OCI-M1 (cell line): ENCODE data around the gene BICRA.

Source experiments
- DNase-seq: peaks from one replicate; lab custom pipeline; 2025; lab: John Stamatoyannopoulos, UW

The BICRA gene

DNA sequence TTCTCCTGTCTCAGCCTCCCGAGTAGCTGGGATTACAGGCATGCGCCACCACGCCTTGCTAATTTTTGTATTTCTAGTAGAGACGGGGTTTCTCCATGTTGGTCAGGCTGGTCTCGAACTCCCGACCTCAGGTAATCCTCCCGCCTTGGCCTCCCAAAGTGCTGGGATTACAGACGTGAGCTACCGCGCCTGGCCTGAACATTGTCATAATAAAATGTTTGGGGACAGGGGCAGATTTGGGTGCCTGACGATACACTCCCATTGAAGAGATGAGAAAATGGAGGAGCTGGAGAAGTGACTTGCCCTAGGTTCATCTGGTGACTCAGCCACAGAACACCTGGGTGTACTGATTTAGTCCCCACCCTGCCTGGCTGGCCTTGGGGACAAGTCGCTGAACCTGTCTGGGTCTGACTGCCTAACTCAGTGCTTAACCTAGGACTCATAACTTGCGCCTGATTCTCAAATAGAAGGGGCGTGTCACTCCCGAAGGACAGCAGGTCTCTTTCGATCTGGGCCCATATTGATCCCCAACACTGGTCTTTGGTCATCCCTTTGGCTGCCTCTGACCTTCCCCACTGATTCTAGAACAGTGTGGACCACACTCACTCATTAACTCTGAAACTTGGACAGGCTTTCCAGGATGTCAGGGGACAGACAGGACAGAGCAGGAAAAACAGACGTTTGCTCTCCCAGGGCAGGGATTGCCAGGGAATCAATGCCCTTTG is 7.6 kb upstream of the BICRA start:
- DNase-seq = no peak

DNA sequence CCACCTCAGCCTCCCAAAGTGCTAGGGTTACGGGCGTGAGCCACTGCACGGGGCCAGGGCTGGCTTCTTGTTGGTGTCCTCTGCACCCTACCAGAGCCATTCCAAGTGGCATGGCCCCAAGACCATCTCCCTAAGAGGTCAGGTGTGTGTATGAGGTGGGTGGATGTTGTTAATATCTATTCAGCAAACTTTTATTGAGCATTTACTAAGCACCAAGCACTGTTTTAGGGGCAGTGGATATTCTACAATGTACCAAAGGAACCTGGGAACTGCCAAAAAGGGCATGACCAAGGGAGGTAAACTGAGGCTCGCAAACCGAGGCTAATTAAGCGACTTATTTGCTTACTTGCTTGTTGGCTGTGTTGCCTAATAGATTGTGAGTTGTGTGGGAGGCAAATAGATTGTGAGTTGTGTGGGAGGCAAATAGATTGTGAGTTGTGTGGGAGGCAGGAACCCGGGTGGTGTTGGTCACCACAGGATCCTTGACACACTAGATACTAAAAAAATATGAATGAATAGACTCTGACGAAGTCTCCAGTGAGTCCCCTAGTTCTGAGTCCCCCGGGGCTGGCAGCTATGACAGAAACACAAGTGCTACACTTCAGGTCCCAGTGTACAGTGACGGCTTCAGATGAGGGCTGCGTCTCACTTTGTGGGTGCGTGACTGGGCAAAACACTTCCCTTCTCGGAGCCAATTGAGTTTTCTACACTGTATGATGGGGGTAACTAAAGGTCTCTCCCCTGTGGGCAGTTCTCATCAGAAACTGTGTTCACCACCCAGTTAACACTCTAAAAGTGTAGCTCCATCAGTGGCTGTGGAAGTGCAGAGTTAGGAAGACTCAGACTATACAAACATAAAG is 5.0 kb upstream of the BICRA start:
- peak; percentile 20 for DNase-seq

DNA sequence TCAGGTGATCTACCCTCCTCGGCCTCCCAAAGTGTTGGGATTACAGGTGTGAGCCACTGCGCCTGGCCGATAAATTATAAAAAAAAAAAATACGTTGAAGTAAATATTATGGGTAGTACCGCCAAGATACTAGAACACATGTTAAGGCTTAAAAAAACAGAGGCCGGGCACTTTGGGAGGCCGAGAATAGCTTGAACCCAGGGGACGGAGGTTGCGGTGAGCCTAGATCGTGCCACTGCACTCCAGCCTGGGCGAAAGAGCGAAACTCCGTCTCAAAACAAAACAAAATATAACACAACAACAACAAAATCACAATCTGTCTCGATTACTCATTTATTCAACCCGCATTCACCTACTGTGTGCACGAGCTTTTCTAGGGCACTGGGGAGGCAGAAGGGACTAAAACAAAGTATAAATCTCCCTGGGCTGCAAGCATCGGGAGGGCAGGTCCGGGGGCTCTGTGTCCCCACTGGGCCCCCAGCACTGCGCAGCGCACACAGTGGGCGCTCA is 1.3 kb upstream of the BICRA start:
- DNase-seq = no peak

DNA sequence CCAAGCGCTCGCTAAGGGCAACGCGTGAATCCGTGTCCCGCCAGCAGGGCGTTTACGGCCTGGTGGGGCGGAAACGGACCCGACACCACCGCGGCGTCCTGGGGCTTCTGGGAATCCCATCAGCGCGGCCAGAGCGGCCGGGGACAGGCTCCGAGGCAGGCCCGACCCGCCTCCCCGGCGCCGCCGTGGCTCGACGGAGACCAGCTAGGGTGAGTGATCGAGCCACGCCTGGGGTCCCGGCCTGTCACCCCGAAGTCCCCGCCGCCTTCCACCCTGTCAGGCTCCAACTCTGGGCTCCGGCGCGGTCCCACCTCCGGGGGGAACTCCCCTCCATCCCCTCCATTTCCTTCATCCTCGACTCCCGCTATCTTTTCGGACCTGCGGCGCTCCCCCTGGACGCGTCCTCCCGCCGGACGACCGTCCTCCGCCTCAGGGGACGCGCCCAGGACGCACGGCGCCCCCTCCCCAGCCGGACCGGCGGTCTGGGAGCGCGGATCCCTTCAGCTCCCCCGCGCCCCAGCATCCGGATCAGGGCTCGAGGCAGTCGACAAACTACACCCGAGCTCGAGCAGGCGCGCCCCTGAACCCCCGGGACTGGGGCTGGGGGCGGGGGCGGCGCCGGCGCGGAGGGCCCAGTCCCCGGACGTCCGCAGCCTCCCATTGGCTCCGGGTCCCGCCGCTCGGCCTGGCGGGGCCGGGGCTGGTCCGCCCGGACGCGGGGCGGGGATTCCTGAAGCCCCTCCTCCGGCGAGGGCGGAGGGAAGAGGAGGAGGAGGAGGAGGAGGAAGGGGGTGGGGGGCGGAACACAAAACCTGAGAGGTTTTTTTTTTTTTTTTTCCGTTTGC is 638 bp upstream of the BICRA start:
- DNase-seq = peak; percentile 97

DNA sequence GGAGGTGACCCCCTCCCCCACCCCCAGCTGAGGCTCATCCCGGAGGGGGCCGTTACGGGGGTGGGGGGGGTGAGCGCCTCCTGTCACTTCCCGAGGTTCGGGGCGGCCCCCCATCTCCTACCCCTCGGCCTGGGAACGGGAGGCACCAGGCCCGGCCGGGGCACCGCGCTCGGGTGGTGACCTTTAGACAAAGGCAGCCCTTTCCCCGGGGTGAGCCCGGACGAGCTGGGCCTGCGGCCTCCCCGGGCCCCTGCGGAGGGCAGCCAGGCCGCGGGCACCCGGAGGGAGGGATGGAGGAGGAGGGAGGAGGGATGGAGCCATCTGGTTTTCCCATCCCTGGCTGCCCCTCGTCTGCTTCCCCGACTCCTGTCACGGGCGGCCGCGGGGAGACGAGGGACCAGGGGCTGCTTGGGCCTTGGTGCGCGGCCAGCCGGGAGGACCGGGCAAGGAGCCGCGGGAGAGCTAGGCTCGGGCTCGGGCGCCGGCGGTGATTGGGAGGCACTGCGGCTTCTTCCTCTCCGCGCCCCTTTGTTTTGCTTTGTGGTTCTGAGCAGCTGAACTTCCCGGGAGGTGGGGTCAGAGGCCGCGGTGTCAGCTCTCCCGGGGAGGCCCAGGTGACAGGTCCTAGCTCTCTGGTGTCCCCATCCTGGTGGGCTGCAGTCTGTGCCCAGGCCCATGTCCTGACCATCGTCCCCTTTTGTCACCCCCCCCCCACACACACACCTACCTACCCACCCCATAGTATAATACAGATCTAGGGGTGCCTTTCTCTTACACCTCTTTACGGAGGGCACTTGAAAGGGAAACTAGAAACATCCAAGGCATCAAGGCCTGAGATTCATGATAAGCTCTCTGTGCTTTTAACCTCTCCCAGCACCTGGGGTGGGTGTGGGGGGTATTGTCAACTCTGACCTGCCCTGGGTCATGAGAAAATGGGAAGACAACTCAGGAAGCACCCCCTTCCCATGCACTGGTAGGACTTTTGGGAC is 1.3 kb downstream of the BICRA start:
- DNase-seq = peak; percentile 64

DNA sequence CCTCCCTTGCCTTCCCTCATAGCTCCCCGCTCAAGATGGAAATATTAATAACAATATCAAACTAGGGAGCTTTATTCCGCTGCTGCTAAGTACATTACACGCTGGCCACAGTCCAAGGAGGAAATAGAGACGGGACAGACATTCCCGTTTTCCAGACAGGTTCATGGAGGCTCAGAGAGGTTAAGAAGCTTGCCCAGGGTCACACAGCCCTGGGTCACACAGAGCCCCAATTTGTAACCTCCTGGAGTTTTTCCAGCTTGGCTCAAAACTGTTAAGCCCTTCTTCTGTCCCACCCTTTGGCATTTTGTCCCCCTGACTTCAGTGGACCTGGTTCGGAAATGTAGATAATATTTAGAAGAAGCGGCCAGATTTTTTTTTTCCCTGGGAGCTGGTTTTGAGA is 2.0 kb downstream of the BICRA start:
- no peak for DNase-seq

DNA sequence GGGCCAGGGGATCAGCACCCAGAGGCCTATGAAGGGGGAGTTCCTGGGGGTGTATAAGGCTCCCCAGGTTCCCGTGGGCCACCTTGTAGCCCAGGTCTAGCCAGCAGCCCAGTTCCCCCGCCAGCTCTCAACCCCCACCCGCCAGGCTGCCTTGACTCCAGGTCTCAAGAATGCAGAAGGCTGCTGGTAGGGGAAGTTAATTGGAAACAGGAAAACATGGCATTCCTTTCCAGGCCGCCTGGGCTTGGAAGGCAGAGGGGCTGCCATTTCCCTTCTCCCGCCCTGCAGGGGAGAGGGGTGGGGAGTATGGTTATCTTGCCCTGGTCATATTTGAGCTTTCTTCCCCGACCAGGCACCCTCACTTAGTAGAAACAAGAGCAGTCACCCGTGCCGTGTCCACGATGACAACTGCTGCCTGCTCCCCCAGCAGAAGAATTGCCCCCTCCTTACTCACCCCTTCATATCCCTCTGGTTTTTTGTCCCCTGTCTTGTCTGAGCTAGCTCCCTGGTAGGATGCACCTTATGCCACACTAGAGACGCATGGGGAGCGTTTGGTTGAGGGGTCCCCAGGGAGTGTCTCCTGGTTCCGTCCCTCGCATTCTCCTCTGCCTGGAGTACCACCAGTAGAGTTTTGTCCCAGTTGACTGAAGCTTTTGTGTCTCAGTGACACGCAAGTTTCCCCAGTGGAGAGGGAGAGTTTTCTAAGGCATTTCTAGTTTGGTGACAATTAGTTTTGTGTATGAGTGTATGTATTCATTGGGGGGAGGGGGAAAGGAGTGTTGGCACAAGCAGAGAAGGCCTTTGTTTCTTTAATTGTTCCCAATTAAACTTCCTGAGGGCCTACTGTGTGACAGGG is 4.5 kb downstream of the BICRA start:
- DNase-seq = no peak

DNA sequence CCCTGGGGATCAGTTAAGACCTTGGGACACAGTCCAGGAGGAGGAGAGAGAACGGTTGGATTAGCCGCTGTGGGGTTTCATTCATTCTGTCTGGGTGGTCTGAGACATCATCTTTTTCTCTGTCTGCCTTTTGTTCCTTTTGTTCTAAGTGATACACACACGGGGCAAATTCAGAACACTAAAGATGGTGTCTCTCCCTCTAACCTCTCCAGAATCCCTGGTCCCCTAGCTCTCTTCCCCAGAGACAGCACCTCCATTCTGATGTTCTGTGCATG is 5.0 kb downstream of the BICRA start:
- DNase-seq = no peak

DNA sequence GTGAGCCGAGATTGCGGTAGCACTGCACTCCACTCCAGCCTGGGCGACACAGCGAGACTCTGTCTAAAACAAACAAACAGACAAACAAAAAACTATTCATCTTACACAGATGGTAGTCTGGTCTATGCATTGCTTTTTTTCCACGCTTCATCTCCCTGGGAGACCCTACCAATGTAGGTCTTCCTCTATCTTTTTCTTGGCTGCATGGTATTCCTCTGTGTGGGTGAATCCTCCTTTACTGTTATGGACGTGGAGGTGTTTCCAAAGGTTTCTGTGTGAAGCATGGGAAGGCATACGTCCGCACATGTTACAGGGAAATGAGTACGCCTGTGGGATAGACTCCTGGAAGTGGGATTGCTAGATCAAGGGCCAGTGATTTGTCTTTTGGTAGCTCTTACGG is 5.6 kb downstream of the BICRA start:
- no peak for DNase-seq

DNA sequence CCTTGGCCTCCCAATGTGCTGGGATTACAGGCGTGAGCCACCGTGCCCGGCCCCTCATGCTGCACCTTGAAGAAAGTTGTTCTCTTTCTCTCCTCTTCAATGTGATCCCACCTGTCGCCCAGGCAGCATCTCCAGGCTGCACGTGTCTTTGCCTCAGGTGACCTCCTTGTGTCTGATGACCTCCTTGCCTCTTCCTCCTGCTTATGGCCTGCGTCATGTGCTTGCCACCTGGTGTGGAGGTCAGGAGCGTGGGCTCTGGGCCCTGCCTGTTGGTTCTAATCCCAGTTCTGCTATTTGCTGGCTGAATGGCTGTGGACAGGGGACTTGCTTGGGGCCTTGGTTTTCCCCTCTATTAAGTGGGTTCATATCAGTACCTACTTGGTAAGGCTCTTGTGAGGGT is 6.3 kb downstream of the BICRA start:
- DNase-seq = no peak

DNA sequence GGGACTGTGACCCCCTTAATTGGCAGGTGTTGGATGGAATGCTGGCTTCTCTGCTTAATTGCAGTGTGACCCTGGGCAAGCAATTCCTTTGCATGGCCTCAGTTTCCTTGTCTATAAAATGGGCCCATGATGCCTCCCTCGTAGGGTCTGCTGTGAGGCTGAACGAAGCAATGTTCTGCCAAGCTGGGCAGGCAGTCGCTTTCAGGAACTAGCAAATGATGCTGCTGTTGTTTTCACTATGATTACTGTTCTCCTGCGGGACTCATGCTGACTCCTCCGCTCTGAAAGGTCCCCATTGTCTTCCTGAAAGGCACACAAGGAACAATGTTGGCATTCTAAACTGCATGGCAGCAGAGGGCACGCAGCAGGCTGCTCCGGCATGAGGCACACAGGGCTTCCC is 6.8 kb downstream of the BICRA start:
- no peak for DNase-seq

DNA sequence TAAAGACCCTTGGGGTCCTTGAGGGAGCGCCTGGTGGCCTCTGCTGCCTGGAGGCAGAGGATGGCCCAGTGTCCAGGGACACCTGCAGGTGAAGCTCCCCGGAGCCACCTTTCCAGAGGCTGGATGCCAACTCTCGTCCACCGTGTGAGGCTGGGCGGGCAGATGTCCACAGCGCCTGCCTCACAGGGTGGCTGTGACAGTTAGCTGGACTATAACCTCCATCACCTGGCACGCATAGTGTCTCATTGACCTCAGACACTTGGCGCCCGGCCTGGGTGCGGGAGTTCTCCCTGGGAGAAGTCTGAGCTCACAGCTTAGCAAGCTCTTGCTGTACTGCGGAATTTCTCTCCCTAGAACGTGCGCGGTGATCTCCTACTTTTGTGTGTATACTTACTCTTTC is 9.8 kb downstream of the BICRA start:
- DNase-seq = no peak

DNA sequence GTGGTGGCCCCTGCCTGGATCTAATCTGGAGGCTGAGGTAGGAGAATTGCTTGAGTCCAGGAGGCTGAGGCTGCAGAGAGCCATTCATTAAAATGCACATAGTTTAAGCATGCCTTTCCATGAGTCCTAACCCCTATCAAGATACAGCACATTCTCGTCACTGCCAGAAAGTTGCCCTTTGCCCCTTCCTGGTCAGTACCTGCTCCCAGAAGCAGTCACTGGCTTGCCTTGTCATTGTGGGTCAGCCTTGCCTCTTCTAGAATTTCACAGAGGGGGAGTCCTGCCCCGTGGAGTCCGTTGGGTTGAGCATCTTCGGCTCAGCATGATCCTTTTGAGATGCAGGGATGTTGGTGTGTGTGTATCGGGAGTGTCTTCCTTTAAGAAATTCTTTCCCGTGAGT is 10.8 kb downstream of the BICRA start:
- DNase-seq = no peak

DNA sequence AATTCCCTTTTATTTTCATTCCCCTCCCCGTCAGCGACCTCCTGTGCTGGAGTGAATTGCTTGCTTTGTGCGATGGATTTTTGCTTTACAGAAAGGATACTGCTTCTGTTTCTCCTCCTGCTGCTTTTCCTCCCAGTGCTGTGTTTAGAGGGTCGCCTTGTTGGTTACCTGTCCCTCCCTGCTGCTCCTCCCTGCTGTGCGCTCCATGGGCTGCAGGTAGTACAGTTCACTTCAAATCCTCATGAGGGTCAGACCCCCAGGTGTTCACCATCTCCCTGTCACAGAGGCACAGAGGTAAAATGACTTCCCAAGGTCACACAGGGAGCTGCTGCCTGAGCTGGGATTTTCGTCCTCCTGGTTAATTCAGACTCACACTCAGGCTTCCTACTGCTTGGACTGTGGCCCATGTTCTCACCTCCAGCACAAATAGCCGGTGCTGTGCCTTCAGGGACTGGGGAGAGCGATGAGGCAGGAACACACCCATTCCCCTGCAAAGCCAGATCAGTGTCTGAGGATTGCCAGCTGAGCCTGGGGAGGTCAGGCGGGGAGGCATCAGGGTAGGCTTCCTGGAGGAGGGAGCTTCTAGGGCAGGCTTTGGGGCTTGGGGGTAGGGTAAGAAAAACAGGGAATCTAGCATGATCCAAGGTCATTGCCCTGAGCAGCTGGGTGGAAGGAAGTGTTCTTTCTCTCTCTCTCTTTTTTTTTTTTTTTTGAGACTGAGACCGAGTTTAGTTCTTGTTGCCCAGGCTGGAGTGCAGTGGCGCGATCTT is 14.4 kb downstream of the BICRA start:
- no peak for DNase-seq

DNA sequence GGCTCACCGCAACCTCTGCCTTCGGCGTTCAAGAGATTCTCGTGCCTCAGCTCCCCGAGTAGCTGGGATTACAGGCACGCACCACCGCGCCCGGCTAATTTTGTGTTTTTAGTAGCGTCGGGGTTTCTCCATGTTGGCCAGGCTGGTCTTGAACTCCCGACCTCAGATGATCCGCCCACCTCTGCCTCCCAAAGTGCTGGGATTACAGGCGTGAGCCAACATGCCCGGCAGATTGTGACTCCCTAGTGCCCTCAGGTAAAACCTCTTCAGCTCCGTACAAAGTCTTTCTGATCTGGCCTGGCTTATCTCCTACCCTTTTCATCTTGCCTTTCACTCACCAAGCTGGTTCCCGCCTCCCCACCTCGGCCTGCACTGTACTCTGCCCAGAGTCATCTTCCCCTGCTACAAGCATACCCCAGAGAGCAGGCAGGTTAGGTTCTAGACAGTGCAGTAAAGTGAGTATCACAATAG is 15.0 kb downstream of the BICRA start:
- no peak for DNase-seq

DNA sequence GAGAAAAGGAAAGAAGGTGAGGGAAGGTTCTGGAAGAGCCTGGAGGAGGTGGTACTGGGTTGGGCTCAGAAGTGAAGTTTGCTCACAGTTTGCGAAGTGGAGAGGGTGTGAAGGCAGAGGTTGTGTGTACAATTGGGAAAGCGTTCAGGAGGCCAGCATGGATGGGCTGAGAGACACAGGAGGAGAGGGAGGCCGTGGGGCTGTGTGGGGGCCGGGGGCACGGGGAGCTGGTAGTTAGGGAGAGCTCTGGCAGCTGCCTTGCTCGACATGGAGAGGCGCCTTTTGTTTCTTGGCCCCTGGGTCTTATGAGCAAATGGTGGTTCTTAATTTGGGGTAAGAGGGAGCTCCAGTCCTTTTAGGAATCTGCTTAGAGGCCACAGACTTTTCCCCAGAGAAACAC is 16.7 kb downstream of the BICRA start:
- no peak for DNase-seq

DNA sequence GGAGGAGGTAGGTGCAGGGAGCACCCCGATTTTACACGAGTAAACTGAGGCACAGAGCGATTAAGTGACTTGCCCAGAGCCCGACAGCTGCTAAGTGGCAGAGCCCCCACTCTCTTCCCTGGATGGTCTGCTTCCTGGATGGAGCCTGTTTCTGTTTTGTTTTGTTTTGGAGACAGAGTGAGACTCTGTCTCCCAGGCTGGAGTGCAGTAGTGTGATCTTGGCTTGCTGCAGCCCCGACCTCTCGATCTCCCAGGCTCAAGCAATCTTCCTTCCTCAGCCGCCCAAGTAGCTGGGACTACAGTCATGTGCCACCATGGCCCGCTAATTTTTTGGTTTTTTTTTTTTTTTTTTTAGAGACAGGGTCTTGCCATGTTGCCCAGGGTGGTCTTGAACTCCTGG is 17.3 kb downstream of the BICRA start:
- DNase-seq = no peak

DNA sequence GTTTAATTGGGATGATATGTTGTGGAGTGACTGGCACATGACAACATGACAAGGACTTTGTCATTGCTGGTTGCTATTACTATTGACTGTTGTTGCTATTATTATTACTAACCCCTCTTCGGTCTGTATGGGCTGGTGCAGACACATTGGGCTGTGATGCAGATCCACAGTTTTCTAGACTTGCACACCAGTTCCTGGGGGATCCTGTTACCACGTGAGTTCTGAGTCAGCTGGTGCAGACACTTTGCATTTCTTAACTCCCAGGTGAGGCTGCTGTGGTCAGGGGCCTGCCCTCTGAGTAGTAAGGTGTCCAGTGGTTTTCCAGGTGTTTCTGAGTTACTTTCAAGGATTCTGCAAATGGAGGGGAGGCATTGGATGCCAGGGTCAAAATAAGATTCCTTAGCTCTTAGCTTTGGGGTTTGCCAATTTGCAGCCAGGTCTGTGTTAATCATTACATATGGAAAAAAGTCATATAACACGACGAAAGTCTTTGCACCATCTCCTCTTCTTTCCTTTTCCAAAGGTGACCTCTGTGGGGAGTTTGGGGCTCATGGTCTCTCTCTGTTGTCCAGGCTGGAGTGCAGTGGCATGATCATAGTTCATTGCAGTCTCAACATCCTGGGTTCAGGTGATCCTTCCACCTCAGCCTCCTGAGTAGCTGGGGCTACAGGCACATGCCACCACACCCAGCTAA is 19.3 kb downstream of the BICRA start:
- DNase-seq = no peak

DNA sequence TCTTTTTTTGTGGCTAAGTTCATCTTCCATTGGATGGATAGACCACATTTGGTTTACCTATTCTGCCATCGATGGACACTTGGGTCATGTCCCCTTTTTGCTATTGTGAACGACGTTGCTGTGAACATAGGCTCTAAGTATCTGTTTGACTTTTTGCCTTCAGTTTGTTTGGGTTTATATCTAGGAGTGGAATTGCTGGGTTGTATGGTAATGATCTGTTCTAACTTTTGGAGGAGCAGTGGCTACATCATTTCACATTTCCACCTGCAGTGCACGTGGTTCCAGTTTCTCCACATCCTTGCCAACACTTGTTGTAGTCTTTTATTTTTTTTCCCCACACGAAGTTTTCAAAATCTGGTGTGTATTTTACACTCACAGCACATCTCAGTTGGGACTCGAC is 21.7 kb downstream of the BICRA start:
- no peak for DNase-seq
